ENCODE results near the gene BCL7C. TPM values are rescaled to one million over a fixed set of nuclear protein-coding genes. Genes with fewer than 3 reads are reported as not detected.

Gene BCL7C
- total and polyA plus RNA-seq, 10 of the 15 experiments (the other 5 are each of a cell fraction or from before 2014, with no cell fraction given): 1.1 to 30.5 (median 13.7) TPM

- WGBS (ENCODE audit: insufficient coverage, insufficient replicate concordance, low lambda C conversion rate, missing lambda C conversion rate): 98% methylated on average over 2 of the region's 2 CpGs
- no peak for FAIRE-seq
- no peaks in the 10 kb centered on the region for H3K4me1 ChIP-seq (ENCODE audit: control insufficient read depth, insufficient read depth, low read length)
- no peak overlapping the region for H3K4me3 ChIP-seq
- no TSS peak for BruUV-seq (replicated peaks)
- ChIA-PET RAD21 (ENCODE audit: unreplicated experiment) (interaction anchor here (0.9 to 2.8 kb wide), 2 partner anchors 48 to 156 kb away, joined by 4 to 11 read pairs; no protein-coding TSS in a partner anchor), CTCF (interaction anchor here (1.2 to 5.5 kb wide), 6 partner anchors 9 to 88 kb away, joined by 3 to 36 read pairs (median 6); partner anchors contain the start of gene BCL7C), POLR2A (interaction anchor here (0.5 kb wide), 1 partner anchor 11 kb away, joined by 4 read pairs; no protein-coding TSS in a partner anchor), SMC1A (ENCODE audit: uncharacterized antibody, unreplicated experiment) (interaction anchor here (1.1 to 3.2 kb wide), 5 partner anchors 8 to 48 kb away, joined by 3 to 23 read pairs (median 4); no protein-coding TSS in a partner anchor)
- in situ Hi-C loops (cut with MboI) (no loop called here), intact Hi-C loops (cut with micrococcal nuclease; ENCODE audit: unreplicated experiment) (no loop called here)
- no peak overlapping the region for H2AFZ ChIP-seq (ENCODE audit: control insufficient read depth, low read depth, low read length)
- no peaks in the 10 kb centered on the region for H3K27me3 ChIP-seq (replicated peaks in 1 of 2; ENCODE audit: control insufficient read depth in 2 of 2, insufficient read depth in 2 of 2, low read length in 1 of 2)
- H4K20me1 ChIP-seq (ENCODE audit: control insufficient read depth, insufficient read depth): no peaks in the 10 kb centered on the region
- H3K79me2 ChIP-seq (ENCODE audit: control insufficient read depth, insufficient read depth, low read length): no peaks in the 10 kb centered on the region
- no peak overlapping the region for H3K9ac ChIP-seq (ENCODE audit: control insufficient read depth, insufficient read depth, low read length)
- H3K27ac ChIP-seq (ENCODE audit: control insufficient read depth, insufficient read depth): no peak overlapping the region
- no peaks in the 10 kb centered on the region for H3K36me3 ChIP-seq (ENCODE audit: control insufficient read depth in 2 of 2, insufficient read depth in 2 of 2, low read length in 1 of 2)
- no peak overlapping the region for H3K4me2 ChIP-seq (ENCODE audit: control insufficient read depth, insufficient read depth)
- TF ChIP-seq STAT1 (conservative IDR thresholded peaks at IDR 0.05): no peak
- no peak for TF ChIP-seq PML (IDR thresholded peaks at IDR 0.05; ENCODE audit: low read length)
- TF ChIP-seq, protein P1, sequence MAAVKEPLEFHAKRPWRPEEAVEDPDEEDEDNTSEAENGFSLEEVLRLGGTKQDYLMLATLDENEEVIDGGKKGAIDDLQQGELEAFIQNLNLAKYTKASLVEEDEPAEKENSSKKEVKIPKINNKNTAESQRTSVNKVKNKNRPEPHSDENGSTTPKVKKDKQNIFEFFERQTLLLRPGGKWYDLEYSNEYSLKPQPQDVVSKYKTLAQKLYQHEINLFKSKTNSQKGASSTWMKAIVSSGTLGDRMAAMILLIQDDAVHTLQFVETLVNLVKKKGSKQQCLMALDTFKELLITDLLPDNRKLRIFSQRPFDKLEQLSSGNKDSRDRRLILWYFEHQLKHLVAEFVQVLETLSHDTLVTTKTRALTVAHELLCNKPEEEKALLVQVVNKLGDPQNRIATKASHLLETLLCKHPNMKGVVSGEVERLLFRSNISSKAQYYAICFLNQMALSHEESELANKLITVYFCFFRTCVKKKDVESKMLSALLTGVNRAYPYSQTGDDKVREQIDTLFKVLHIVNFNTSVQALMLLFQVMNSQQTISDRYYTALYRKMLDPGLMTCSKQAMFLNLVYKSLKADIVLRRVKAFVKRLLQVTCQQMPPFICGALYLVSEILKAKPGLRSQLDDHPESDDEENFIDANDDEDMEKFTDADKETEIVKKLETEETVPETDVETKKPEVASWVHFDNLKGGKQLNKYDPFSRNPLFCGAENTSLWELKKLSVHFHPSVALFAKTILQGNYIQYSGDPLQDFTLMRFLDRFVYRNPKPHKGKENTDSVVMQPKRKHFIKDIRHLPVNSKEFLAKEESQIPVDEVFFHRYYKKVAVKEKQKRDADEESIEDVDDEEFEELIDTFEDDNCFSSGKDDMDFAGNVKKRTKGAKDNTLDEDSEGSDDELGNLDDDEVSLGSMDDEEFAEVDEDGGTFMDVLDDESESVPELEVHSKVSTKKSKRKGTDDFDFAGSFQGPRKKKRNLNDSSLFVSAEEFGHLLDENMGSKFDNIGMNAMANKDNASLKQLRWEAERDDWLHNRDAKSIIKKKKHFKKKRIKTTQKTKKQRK (IDR thresholded peaks at IDR 0.05; ENCODE audit: low read depth, low read length): no peak
- TF ChIP-seq JUND (IDR thresholded peaks at IDR 0.05; ENCODE audit: low read depth, low read length): no peak
- TF ChIP-seq CREB1 (IDR thresholded peaks at IDR 0.05; ENCODE audit: low read depth): no peak
- TF ChIP-seq SMAD1 (IDR thresholded peaks at IDR 0.05; ENCODE audit: low read depth, partially characterized antibody): no peak
- TF ChIP-seq, protein P2, sequence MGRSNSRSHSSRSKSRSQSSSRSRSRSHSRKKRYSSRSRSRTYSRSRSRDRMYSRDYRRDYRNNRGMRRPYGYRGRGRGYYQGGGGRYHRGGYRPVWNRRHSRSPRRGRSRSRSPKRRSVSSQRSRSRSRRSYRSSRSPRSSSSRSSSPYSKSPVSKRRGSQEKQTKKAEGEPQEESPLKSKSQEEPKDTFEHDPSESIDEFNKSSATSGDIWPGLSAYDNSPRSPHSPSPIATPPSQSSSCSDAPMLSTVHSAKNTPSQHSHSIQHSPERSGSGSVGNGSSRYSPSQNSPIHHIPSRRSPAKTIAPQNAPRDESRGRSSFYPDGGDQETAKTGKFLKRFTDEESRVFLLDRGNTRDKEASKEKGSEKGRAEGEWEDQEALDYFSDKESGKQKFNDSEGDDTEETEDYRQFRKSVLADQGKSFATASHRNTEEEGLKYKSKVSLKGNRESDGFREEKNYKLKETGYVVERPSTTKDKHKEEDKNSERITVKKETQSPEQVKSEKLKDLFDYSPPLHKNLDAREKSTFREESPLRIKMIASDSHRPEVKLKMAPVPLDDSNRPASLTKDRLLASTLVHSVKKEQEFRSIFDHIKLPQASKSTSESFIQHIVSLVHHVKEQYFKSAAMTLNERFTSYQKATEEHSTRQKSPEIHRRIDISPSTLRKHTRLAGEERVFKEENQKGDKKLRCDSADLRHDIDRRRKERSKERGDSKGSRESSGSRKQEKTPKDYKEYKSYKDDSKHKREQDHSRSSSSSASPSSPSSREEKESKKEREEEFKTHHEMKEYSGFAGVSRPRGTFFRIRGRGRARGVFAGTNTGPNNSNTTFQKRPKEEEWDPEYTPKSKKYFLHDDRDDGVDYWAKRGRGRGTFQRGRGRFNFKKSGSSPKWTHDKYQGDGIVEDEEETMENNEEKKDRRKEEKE (IDR thresholded peaks at IDR 0.05): no peak
- TF ChIP-seq CTCF (IDR thresholded peaks at IDR 0.05 in 2 of 3, conservative IDR thresholded peaks at IDR 0.05 in 1 of 3; ENCODE audit: control insufficient read depth in 2 of 3, extremely low read depth in 1 of 3, insufficient read depth in 1 of 3, low read depth in 3 of 3, low read length in 3 of 3): no peak
- no peak for TF ChIP-seq TARDBP (IDR thresholded peaks at IDR 0.05; ENCODE audit: borderline replicate concordance)
- no peak for TF ChIP-seq HDAC2 (IDR thresholded peaks at IDR 0.05)
- no peak for TF ChIP-seq GATAD2B (conservative IDR thresholded peaks at IDR 0.05; ENCODE audit: low read depth)
- no peak for TF ChIP-seq CHD2 (IDR thresholded peaks at IDR 0.05; ENCODE audit: borderline replicate concordance, low read depth, low read length)
- TF ChIP-seq RELA (IDR thresholded peaks at IDR 0.05; ENCODE audit: borderline replicate concordance, partially characterized antibody): no peak
- no peak for TF ChIP-seq JUNB (IDR thresholded peaks at IDR 0.05)
- no peaks in the 10 kb centered on the region for H3K9me3 ChIP-seq (replicated peaks; ENCODE audit: control insufficient read depth, insufficient read depth, low read length)
- no peak for DNase-seq (ENCODE audit: low read depth, low spot score)
- no peak for ATAC-seq
Observed at GRCh38 chr16:30853758-30854157, 40.1 kb downstream of the BCL7C start.

Measured in GM12878 (cell line).